Stimulated activated naive CD8-positive, alpha-beta T cell treated with anti-CD3 and anti-CD28 coated beads, Interleukin-15, amount 100 ng/mL, for 72 hours (primary cell): Measurements from ENCODE around the gene TARS3.

ENCODE experiments used
- ATAC-seq: fragments of 150-1000 bp; cut with Tn5 transposase; 2 replicates; pipeline ENCODE4 v1.10.0; 2021; ENCODE audit warnings: mild to moderate bottlenecking, moderate library complexity
- DNase-seq, 2 donors: peaks; one replicate each; pipeline ENCODE4 v3.0.0; 2021 to 2022
- H3K27ac Mint-ChIP-seq, 2 donors: one replicate each; pipeline ENCODE4 v1.8.0; 2022; ENCODE audit warnings: mild to moderate bottlenecking in 2 of 2, mixed read lengths in 2 of 2, moderate library complexity in 2 of 2
- H3K27me3 Mint-ChIP-seq: one replicate; pipeline ENCODE4 v1.8.0; 2022; ENCODE audit warnings: mixed read lengths
- H3K4me1 Mint-ChIP-seq: one replicate; pipeline ENCODE4 v1.8.0; 2022; ENCODE audit warnings: mild to moderate bottlenecking, mixed read lengths
- H3K4me3 Mint-ChIP-seq, 2 donors: one replicate each; pipeline ENCODE4 v1.8.0; 2022; ENCODE audit warnings: mild to moderate bottlenecking in 2 of 2, mixed read lengths in 2 of 2, moderate library complexity in 1 of 2
- H3K9me3 Mint-ChIP-seq, 2 donors: one replicate each; pipeline ENCODE4 v1.8.0; 2022; ENCODE audit warnings: mixed read lengths in 2 of 2

Gene TARS3

DNA sequence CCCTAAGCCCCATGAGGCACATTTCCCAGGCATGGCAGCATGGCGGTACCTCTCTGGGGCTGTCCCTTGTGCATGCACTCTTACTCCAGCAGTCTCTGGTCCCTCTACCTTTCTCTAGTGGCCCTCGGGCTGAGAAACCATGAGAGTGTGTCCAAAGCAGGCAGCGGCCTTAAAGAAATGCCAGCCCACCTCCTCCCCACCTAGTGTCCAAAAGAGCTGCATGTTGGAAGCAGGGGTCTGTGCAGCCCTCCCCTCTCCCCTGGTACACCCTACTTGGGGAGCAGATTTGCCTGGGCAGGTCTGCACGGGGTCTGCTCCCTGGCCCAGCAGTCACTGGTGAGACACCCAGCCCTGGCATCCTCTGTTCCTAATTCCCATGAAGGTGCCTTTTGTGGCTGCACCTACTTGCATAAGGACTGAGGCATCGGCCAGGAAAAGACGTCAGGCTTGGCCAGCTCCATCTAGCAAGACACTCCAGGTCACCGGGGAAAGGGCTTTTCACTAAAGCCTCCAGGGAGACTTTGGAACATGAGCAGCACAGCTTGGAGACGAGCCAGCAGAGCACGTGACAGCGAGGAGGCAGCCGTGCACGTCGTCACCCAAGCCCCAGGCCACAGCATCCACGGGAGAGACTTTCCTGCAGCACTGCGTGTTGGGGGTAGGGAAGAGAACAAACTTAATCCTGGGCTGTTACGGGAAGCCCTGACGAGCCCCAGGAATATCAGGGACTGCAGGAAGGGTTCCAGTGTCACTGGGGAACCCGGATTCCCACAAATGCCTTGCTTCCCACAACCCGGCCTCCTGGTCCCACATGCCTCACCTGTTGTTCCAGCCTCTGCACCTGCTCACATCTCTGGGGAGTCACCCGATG, 110.9 kb downstream of the TARS3 start:
- H3K27ac Mint-ChIP-seq: no peak overlapping the region
- DNase-seq (no peak), ATAC-seq (no peak)
- H3K9me3 Mint-ChIP-seq: no peaks in the 10 kb centered on the region
- H3K4me1 Mint-ChIP-seq: no peaks in the 10 kb centered on the region
- no peak overlapping the region for H3K4me3 Mint-ChIP-seq
- no peaks in the 10 kb centered on the region for H3K27me3 Mint-ChIP-seq

DNA sequence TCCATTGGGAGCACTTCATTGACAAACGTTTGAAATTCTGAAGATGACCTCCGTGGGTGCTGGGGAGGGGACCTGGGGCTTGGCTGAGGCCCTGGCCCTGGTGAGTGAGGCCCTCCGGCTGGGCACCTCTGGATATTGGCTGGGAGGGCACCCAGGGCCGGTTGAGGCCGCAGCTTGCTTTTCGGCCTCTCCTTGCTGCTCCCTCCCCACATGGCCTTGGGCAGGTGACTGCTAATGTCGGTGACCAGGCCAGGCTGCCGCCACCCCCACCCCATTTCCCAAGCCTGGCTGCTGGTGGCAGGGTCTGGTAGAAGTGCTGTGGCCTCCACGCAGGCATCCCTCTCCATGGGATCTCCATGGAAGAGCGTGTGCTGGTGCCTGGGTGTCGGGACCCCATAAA, 111.6 kb downstream of the TARS3 start:
- no peaks in the 10 kb centered on the region for H3K27me3 Mint-ChIP-seq
- no peaks in the 10 kb centered on the region for H3K9me3 Mint-ChIP-seq
- no peak for ATAC-seq
- H3K4me1 Mint-ChIP-seq: no peaks in the 10 kb centered on the region
- H3K27ac Mint-ChIP-seq: peak overlapping the region in 1 of 2 donors; percentile 10
- no peak for DNase-seq
- no peak overlapping the region for H3K4me3 Mint-ChIP-seq

DNA sequence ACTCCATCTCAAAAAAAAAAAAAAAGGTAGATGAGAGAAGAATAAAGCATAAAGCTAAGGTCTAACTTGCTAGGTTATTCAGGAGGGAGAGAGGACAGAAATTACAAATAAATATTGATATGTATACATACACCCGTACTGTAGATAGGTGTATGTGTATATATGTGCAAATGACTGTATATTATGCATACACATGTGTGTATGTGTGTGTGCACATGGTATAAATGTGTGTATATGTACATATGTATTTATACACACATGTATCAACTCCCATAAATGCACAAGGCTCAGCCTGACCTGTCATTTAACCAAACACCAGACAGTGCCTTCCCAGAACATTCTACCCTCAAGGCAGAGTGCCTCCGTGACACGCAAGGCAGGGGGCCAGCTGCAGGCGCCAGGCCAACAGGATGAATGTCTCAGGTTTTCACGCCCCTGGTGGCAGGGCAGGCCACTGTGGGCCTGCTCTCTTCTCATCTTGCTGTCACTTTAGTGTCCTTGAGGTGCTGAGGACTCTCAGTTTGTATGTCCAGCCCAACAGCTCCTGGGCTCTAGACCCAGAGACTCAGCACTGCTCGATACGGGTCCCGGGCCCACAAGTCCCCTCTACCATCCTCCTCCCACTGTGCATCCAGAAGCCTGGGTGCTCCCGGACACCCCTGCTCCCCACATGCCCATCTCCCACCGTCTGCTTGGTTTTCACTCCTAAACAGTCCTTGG, 112.5 kb downstream of the TARS3 start:
- Mint-ChIP-seq H3K4me3 (no peak overlapping the region), H3K9me3 (no peaks in the 10 kb centered on the region), H3K27me3 (no peaks in the 10 kb centered on the region)

DNA sequence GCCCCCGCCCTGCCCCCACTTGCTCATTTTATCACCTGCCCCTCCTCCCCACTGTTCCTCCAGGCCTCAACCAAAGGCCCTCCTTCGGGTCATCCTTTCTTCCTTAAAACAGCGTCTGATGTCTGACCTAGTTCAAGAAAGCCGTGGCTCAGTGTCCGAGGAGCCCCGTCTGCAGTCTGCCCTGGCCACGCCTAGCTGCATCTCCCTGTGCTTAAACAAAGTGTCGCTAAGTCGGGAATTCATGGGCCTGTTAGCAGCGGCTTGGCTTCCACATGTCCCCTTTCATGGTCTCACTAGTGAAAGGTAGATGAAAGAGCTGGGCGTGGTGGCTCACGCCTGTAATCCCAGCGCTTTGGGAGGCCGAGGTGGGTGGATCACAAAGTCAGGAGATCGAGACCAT, 113.3 kb downstream of the TARS3 start:
- no peaks in the 10 kb centered on the region for H3K9me3 Mint-ChIP-seq
- ATAC-seq (no peak), DNase-seq (no peak)
- no peak overlapping the region for H3K4me3 Mint-ChIP-seq
- H3K4me1 Mint-ChIP-seq: no peaks in the 10 kb centered on the region
- no peaks in the 10 kb centered on the region for H3K27me3 Mint-ChIP-seq
- H3K27ac Mint-ChIP-seq: no peak overlapping the region

More for the DNA sequence above, 112.5 kb downstream of the TARS3 start:
- H3K27ac Mint-ChIP-seq: no peak overlapping the region
- no peak for DNase-seq
- ATAC-seq: no peak
- H3K4me1 Mint-ChIP-seq: no peaks in the 10 kb centered on the region

DNA sequence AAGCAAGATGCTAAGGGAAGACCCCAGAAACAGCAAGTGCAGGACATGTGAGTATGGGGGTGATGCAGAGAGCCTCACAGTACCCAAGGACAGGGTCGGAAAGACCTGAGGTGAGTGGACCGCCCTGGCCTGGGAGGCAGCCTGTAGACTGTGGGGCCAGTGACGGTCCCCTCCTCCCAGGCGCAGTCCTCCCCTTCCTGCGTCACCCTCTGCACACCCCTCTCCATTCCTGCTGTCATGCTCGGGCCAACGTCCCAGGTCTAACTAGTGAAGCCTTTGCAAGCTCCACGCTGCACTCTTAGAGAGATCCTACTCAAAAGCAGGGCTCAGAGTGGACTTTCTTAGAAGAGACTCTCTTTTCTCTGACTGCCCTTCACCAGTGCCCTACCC, 113.7 kb downstream of the TARS3 start:
- Mint-ChIP-seq H3K4me3 (no peak overlapping the region), H3K27ac (peak overlapping the region in 1 of 2 donors; percentile 35), H3K27me3 (no peaks in the 10 kb centered on the region), H3K9me3 (no peaks in the 10 kb centered on the region), H3K4me1 (no peaks in the 10 kb centered on the region)
- DNase-seq (no peak), ATAC-seq (peak; percentile 21)

DNA sequence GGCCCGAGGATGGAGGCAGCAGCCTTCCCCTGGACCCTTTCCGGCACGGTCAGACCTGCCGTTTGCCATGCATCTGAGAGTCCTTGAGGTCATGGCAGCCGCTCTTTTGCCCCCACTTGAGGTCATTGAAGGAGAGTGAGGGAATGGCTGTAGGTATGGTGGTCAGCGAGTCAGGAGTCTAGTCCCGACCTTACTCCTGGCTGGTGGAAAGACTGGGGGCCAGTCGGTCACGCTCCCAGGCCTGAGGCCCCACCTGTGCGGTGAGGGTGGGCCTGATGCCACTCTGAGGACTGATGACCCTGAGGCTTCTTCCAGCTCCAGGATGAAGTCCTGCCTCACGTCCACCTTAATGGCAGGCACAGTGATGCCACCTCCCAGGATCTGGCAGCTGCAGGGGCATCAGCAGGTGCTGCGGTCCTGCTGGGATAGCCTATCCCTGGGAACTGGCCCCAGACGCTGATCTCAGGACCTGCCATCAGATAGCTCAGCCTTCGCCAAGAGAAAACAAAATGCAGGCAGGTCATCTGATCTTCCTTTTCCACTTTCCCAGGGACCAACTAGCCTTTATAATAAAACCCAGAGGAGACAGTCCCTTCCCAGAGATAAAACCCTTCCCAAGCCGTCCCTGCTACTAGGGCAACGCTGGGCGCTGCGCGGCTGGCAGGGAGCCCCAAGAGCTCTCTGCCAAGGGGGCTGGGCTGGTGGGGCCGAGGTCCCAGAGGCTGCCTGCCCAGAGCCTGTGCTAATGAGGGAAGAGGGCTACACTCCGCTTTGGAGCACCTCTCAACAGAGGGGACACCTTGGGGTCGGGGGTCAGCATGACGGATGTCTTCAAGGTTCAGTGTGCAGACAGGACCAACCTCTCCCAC, 114.3 kb downstream of the TARS3 start:
- ATAC-seq (no peak), DNase-seq (no peak)
- Mint-ChIP-seq H3K27me3 (no peaks in the 10 kb centered on the region), H3K4me1 (no peaks in the 10 kb centered on the region), H3K9me3 (no peaks in the 10 kb centered on the region), H3K4me3 (no peak overlapping the region), H3K27ac (peak overlapping the region in 1 of 2 donors; percentile 80)

DNA sequence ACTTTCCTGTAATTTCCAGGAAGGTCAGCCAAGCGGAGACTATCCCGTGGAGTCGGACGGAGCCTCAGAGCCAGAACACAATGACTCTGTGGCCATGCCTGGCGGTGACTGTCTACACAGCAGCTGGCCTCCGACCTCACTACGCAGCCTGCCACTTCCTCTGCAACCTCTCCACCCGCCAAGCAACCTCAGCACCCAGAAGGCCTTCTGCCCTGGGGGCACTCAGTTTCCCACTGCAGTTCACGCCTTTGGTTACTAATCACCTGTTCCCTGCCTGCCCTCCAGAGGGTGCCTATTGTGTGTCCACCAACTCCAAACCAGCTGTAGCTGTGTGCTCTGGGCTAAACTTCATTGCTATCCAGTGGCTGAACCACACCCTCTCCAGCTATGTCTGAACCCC, 116.1 kb downstream of the TARS3 start:
- no peak for ATAC-seq
- Mint-ChIP-seq H3K9me3 (no peaks in the 10 kb centered on the region), H3K27me3 (peaks cover 7% of the 10 kb centered on the region), H3K27ac (no peak overlapping the region), H3K4me3 (no peak overlapping the region), H3K4me1 (no peaks in the 10 kb centered on the region)
- DNase-seq: no peak

DNA sequence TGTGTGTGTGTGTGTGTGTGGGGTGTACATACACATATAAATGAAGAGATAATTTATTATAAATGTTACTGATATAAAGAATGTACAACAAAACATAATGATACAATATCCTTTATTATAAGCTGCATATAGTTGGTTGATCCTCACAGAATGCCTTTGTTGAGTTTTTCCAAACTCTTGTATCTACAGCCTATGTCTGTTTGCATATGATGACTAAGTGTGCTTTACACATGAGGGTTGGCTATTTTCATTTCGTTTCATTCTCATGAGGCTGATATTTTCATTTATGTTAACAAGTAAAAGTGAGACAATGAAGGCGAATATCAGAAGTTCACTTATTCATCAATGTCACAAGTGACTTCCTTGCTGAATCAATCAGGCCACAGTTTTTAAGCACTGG, 117.2 kb downstream of the TARS3 start:
- ATAC-seq (no peak), DNase-seq (no peak)
- Mint-ChIP-seq H3K4me1 (no peaks in the 10 kb centered on the region), H3K27ac (no peak overlapping the region), H3K9me3 (no peaks in the 10 kb centered on the region), H3K27me3 (peaks cover 7% of the 10 kb centered on the region), H3K4me3 (no peak overlapping the region)

DNA sequence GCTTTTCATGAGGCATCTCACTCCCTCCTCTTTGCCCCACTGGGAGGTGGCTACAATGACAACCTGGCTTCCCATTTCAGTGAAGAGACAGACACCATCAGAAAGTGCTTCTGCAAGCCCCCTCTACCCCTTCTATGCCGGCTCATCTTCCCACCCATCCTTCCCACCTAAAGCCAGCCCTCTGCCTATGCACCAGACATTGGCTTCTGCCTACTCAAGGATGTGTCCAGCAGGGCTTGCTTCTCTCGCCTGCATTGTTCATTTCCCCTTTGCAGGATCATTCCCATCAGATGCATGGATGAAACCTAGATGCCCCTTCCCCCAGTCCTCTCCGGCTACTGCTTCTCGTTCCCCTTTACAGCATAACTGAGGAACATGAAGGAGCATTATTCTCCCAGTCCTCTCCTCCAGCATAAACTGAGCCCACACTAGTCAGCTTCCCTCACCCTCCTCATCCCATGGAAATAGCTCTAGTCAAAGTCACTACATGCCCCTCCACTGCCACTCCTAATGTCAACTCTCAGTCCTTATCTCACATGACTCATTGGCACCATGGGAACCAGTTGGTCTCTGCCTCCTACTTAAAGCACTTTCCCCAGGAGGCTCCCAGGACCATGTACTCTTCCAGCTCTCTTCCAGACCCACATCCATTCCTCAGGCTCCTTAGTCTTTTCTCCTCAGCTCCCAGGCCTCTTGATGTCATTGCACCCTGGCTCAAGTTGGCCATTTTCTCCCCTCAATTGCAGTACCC, 120.0 kb downstream of the TARS3 start:
- no peak overlapping the region for H3K4me3 Mint-ChIP-seq
- H3K27me3 Mint-ChIP-seq: peaks cover 21% of the 10 kb centered on the region
- H3K4me1 Mint-ChIP-seq: no peaks in the 10 kb centered on the region
- DNase-seq (no peak), ATAC-seq (no peak)
- no peak overlapping the region for H3K27ac Mint-ChIP-seq
- no peaks in the 10 kb centered on the region for H3K9me3 Mint-ChIP-seq
